H1 (cell line): ENCODE data around the gene FAM98A. TPM values are rescaled to one million over a fixed set of nuclear protein-coding genes. Genes with fewer than 3 reads are reported as not detected.

ENCODE experiments used
- GTF2F1 ChIP-seq: IDR thresholded peaks from 2 replicates; pipeline ENCODE4 v1.6.1; 2012; ENCODE audit warnings: low read depth, low read length, improper control_type of control experiment, borderline replicate concordance
- YY1 ChIP-seq: IDR thresholded peaks from 2 replicates; pipeline ENCODE4 v1.6.1; 2011; ENCODE audit warnings: low read depth, mild to moderate bottlenecking, low read length
- polyA plus RNA-seq, 7 experiments: library from polyadenylated mRNA; depleted of rRNA in 3 of 7; stranded (reverse) in 5 of 7; unstranded in 2 of 7; fragments of >200 nt in 5 of 7; fragments of 200-250 nt in 2 of 7; gene quantifications; 1 replicate in 5 of 7; 2 replicates in 1 of 7; 4 replicates in 1 of 7; pipeline versions ENCODE4 v1.2.1 to v1.2.3, GENCODE V29; 2011 to 2013; ENCODE audit warnings: missing spikeins in 2 of 7, mixed read lengths in 2 of 7
- total RNA-seq: library from RNA; stranded (reverse); fragmentation: NEBNext Ultra II Directional; extraction: Animal tissue kit (Norgen Biotek cat#: 25700); gene quantifications from 2 replicates; pipeline ENCODE4 v1.2.1, GENCODE V29; 2021

The FAM98A gene
- total and polyA plus RNA-seq, 2 of the 8 experiments (the other 6 are each of a cell fraction or from before 2014, with no cell fraction given), result 53.2 to 103 TPM

GRCh38 chr2:33555681-33556080, 43.4 kb downstream of the FAM98A start (continued):
- no peak for TF ChIP-seq GTF2F1
- TF ChIP-seq YY1, result no peak
- TF ChIP-seq, all 59 proteins: peak for 0
